Glutamatergic neuron (in vitro differentiated cells): ENCODE data around the gene AACS. TPM values are rescaled to one million over a fixed set of nuclear protein-coding genes. Genes with fewer than 3 reads are reported as not detected.

Experiments used
- DNase-seq: peaks from one replicate; pipeline ENCODE4 v3.0.0; 2022
- H3K27ac Mint-ChIP-seq: one replicate; pipeline ENCODE4 v1.8.0; 2020; ENCODE audit warnings: mild to moderate bottlenecking, mixed read lengths, inconsistent platforms; ENCODE audit not compliant: unreplicated experiment
- H3K27me3 Mint-ChIP-seq: one replicate; pipeline ENCODE4 v1.8.0; 2020; ENCODE audit warnings: mild to moderate bottlenecking, moderate library complexity, mixed read lengths, inconsistent platforms; ENCODE audit not compliant: unreplicated experiment
- H3K36me3 Mint-ChIP-seq: one replicate; pipeline ENCODE4 v1.8.0; 2020; ENCODE audit warnings: mild to moderate bottlenecking, mixed read lengths, inconsistent platforms; ENCODE audit not compliant: unreplicated experiment
- H3K4me1 Mint-ChIP-seq: one replicate; pipeline ENCODE4 v1.8.0; 2020; ENCODE audit warnings: mild to moderate bottlenecking, low read depth, mixed read lengths, inconsistent platforms; ENCODE audit not compliant: unreplicated experiment
- H3K4me3 Mint-ChIP-seq: one replicate; pipeline ENCODE4 v1.8.0; 2020; ENCODE audit warnings: mild to moderate bottlenecking, mixed read lengths, inconsistent platforms; ENCODE audit not compliant: unreplicated experiment
- H3K9me3 Mint-ChIP-seq: one replicate; pipeline ENCODE4 v1.8.0; 2020; ENCODE audit warnings: mild to moderate bottlenecking, moderate library complexity, mixed read lengths, inconsistent platforms; ENCODE audit not compliant: unreplicated experiment
- total RNA-seq: library from RNA; stranded (reverse); fragmentation: NEBNext Ultra II Directional; extraction: Animal tissue kit (Norgen Biotek cat#: 25700); gene quantifications from one replicate; pipeline ENCODE4 v1.2.1, GENCODE V29; 2021; ENCODE audit not compliant: unreplicated experiment
- TF ChIP-seq, protein P1 (sequence below): fragments of 200-600 bp; sonication (generic); IDR thresholded peaks from one replicate; pipeline ENCODE4 v1.5.0; 2021; ENCODE audit not compliant: partially characterized antibody, unreplicated experiment

AACS gene
- total RNA-seq, 1 donor from 2014 or later = 59.3 TPM

DNA sequence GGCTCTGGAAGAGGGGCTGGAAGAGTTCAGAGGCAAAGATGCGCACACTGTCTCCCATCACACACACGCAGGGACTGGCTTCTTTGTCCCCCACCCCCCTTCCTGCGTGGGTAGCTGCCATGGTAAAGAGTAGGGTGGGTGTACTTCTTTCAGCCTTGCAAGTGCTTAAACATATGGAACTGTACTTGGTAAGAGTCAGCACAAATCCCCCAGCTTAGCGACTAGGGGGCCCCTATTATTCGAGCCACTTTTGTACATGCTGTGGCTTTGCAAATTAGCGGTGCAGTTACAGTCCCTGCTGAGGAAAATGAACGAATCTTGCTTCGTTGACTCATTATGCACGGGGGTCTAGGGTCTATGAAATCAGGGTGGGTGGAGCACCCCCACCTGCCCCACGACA lies 123.8 kb downstream of the AACS start:
- Mint-ChIP-seq H3K4me3 (peak overlapping the region; percentile 78), H3K27me3 (peaks cover 24% of the 10 kb centered on the region), H3K27ac (no peak overlapping the region), H3K4me1 (peaks cover 17% of the 10 kb centered on the region), H3K9me3 (peaks cover 2% of the 10 kb centered on the region), H3K36me3 (no peaks in the 10 kb centered on the region)
- no peak for DNase-seq
- TF ChIP-seq, protein P1, sequence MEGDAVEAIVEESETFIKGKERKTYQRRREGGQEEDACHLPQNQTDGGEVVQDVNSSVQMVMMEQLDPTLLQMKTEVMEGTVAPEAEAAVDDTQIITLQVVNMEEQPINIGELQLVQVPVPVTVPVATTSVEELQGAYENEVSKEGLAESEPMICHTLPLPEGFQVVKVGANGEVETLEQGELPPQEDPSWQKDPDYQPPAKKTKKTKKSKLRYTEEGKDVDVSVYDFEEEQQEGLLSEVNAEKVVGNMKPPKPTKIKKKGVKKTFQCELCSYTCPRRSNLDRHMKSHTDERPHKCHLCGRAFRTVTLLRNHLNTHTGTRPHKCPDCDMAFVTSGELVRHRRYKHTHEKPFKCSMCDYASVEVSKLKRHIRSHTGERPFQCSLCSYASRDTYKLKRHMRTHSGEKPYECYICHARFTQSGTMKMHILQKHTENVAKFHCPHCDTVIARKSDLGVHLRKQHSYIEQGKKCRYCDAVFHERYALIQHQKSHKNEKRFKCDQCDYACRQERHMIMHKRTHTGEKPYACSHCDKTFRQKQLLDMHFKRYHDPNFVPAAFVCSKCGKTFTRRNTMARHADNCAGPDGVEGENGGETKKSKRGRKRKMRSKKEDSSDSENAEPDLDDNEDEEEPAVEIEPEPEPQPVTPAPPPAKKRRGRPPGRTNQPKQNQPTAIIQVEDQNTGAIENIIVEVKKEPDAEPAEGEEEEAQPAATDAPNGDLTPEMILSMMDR = no peak

DNA sequence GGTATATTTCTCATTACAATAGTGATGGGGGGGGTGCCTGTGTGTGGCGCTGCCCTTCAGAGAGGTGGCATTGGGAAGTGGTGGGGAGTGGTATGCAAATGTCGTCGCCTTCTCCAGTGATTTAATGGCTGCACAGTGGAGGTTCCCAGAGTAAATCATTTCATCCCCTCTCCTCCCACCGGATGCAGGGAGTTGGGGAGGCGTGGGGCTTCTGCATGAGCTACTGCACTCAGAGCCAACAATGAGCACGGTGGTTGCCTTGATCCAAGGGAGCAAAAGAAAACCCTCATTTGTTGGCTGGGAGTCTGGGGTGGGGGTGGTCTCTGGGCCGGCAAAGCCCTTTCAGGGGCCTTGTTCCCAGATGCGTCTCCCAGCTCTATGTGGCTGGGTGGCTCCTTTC lies 124.3 kb downstream of the AACS start:
- no peaks in the 10 kb centered on the region for H3K36me3 Mint-ChIP-seq
- DNase-seq = no peak
- peaks cover 2% of the 10 kb centered on the region for H3K9me3 Mint-ChIP-seq
- H3K27me3 Mint-ChIP-seq = peaks cover 24% of the 10 kb centered on the region
- H3K4me3 Mint-ChIP-seq = peak overlapping the region; percentile 78
- peaks cover 21% of the 10 kb centered on the region for H3K4me1 Mint-ChIP-seq
- TF ChIP-seq, protein P1 = no peak
- no peak overlapping the region for H3K27ac Mint-ChIP-seq

GRCh38 chr12:125191361-125192087 lies 126.3 kb downstream of the AACS start:
- H3K4me1 Mint-ChIP-seq = peaks cover 25% of the 10 kb centered on the region
- H3K9me3 Mint-ChIP-seq = peaks cover 4% of the 10 kb centered on the region
- TF ChIP-seq, protein P1 = no peak
- H3K4me3 Mint-ChIP-seq = no peak overlapping the region
- no peaks in the 10 kb centered on the region for H3K36me3 Mint-ChIP-seq
- H3K27ac Mint-ChIP-seq = no peak overlapping the region
- peaks cover 20% of the 10 kb centered on the region for H3K27me3 Mint-ChIP-seq
- no peak for DNase-seq

DNA sequence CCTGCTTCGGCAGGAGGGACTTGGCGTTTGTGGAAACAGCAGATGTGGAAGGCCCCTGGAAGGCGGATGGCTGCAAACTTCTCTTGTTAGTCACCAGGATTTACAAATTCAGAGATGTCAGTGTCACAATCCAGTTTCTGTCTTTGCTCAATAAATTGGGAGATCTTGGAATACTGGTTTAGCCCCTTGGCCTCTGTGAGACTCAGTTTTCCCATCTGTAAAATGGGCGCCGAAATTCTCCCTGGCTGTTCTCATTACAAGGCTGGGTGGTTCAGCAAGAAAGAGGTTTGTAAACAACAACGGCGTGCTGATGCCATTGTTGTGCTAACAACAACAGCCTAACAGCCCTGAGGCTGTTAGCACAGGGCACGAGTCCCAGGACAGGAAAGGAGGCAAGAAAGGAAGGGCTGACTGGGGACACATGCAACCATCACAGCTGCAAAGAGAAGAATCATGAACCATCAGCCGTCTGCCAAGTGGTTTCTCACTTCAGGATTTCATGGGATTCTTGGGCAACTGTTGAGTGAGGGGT lies 127.5 kb downstream of the AACS start:
- Mint-ChIP-seq H3K27me3 (peaks cover 17% of the 10 kb centered on the region), H3K9me3 (peaks cover 4% of the 10 kb centered on the region), H3K4me1 (peaks cover 24% of the 10 kb centered on the region), H3K4me3 (no peak overlapping the region), H3K27ac (no peak overlapping the region), H3K36me3 (no peaks in the 10 kb centered on the region)
- DNase-seq = no peak
- TF ChIP-seq, protein P1 = no peak

Other genes with a start within 250 kb of the AACS start
- gene SCARB1, start 201.6 kb upstream of the AACS start, total RNA-seq = 25.1 TPM
- 966 TPM for gene UBC, start 150.8 kb upstream of the AACS start, total RNA-seq
- 9.8 TPM for gene DHX37, start 76.3 kb upstream of the AACS start, total RNA-seq
- gene BRI3BP, start 71.8 kb upstream of the AACS start, total RNA-seq = 1.5 TPM
- gene TMEM132B, start 121.0 kb downstream of the AACS start, total RNA-seq = 30.5 TPM